Neural cell (in vitro differentiated cells): Measurements from ENCODE around the gene TINAGL1. TPM values are rescaled to one million over a fixed set of nuclear protein-coding genes. Genes with fewer than 3 reads are reported as not detected.

Source experiments
- H2AFZ ChIP-seq: fragments of 200-600, 300-800 bp; sonication (generic), shearing (Covaris generic); 2 replicates; pipeline ENCODE4 v1.6.0; 2014; ENCODE audit warnings: low read depth, mild to moderate bottlenecking, antibody characterized with exemption, low read length, moderate library complexity
- H3F3A ChIP-seq: fragments of 200-600 bp; shearing (Covaris generic); 2 replicates; pipeline ENCODE4 v1.6.1; 2016; ENCODE audit warnings: mild to moderate bottlenecking, moderate library complexity, mixed read lengths, antibody characterized with exemption, low read length; ENCODE audit not compliant: insufficient read depth, poor library complexity, severe bottlenecking
- H3K27ac ChIP-seq: fragments of 200-600, 300-800 bp; sonication (generic), shearing (Covaris generic); 2 replicates; pipeline ENCODE4 v1.5.1; 2014; ENCODE audit warnings: mild to moderate bottlenecking, low read length, moderate library complexity
- H3K27me3 ChIP-seq: fragments of 300-800, 200-600 bp; sonication (generic), shearing (Covaris generic); 2 replicates; pipeline ENCODE4 v1.6.0; 2014; ENCODE audit warnings: mild to moderate bottlenecking, low read depth, low read length, moderate library complexity; ENCODE audit not compliant: insufficient read depth
- H3K36me3 ChIP-seq: fragments of 300-800, 200-600 bp; sonication (generic), shearing (Covaris generic); 2 replicates; pipeline ENCODE4 v1.5.1; 2014; ENCODE audit warnings: mild to moderate bottlenecking, antibody characterized with exemption, low read length, moderate library complexity; ENCODE audit not compliant: insufficient read depth
- H3K4me2 ChIP-seq: fragments of 300-800, 200-600 bp; sonication (generic), shearing (Covaris generic); 2 replicates; pipeline ENCODE4 v1.6.0; 2014; ENCODE audit warnings: mild to moderate bottlenecking, low read length
- H3K4me3 ChIP-seq: fragments of 300-800, 200-600 bp; sonication (generic), shearing (Covaris generic); 2 replicates; pipeline ENCODE4 v1.5.1; 2014; ENCODE audit warnings: mild to moderate bottlenecking, low read length, moderate library complexity
- H3K79me2 ChIP-seq: fragments of 200-600 bp; shearing (Covaris generic); replicated peaks from 2 replicates; pipeline ENCODE4 v1.6.0; 2014; ENCODE audit warnings: mild to moderate bottlenecking, low read length, moderate library complexity; ENCODE audit not compliant: insufficient read depth
- H3K9ac ChIP-seq: fragments of 300-800, 200-600 bp; sonication (generic), shearing (Covaris generic); 2 replicates; pipeline ENCODE4 v1.6.1; 2016; ENCODE audit warnings: mild to moderate bottlenecking, low read length, mixed read lengths
- H3K9me2 ChIP-seq: fragments of 200-600 bp; shearing (Covaris generic); 2 replicates; pipeline ENCODE4 v1.6.1; 2016; ENCODE audit warnings: mild to moderate bottlenecking, low read length, mixed read lengths; ENCODE audit not compliant: insufficient read depth
- H3K9me3 ChIP-seq: fragments of 200-600, 300-800 bp; sonication (generic), shearing (Covaris generic); 2 replicates; pipeline ENCODE4 v1.6.1; 2016; ENCODE audit warnings: mild to moderate bottlenecking, mixed run types, low read length, moderate library complexity, mixed read lengths
- H4K20me1 ChIP-seq: fragments of 200-600 bp; shearing (Covaris generic); 2 replicates; pipeline ENCODE4 v1.6.1; 2016; ENCODE audit warnings: mild to moderate bottlenecking, mixed run types; ENCODE audit not compliant: insufficient read depth
- CTCF ChIP-seq: fragments of 450-650 bp; IDR thresholded peaks from 2 replicates; pipeline ENCODE4 v1.5.1; 2014; ENCODE audit warnings: antibody characterized with exemption, mild to moderate bottlenecking, moderate library complexity; ENCODE audit not compliant: poor library complexity, severe bottlenecking
- EP300 ChIP-seq: fragments of 450-650 bp; conservative IDR thresholded peaks from 2 replicates; pipeline ENCODE4 v1.6.1; 2014; ENCODE audit warnings: antibody characterized with exemption, mild to moderate bottlenecking, moderate library complexity; ENCODE audit not compliant: poor library complexity, severe bottlenecking
- EZH2 ChIP-seq: fragments of 200-600, 300-800 bp; shearing (Covaris generic), sonication (generic); IDR thresholded peaks from 2 replicates; pipeline ENCODE4 v1.6.1; 2014; ENCODE audit warnings: antibody characterized with exemption, low read length, borderline replicate concordance, mild to moderate bottlenecking; ENCODE audit not compliant: insufficient read depth, poor library complexity, severe bottlenecking
- MXI1 ChIP-seq: fragments of 450-650 bp; conservative IDR thresholded peaks from 2 replicates; pipeline ENCODE4 v1.6.1; 2014; ENCODE audit warnings: antibody characterized with exemption, mild to moderate bottlenecking; ENCODE audit not compliant: poor library complexity, severe bottlenecking
- POLR2AphosphoS5 ChIP-seq: IDR thresholded peaks from 2 replicates; pipeline ENCODE4 v1.6.1; 2012
- RAD21 ChIP-seq: fragments of 450-650 bp; conservative IDR thresholded peaks from 2 replicates; pipeline ENCODE4 v1.6.1; 2014; ENCODE audit warnings: antibody characterized with exemption, mild to moderate bottlenecking, moderate library complexity
- REST ChIP-seq: IDR thresholded peaks from 2 replicates; pipeline ENCODE4 v1.6.1; 2012; ENCODE audit warnings: borderline replicate concordance
- SMC3 ChIP-seq: fragments of 450-650 bp; conservative IDR thresholded peaks from 2 replicates; pipeline ENCODE4 v1.6.1; 2014; ENCODE audit warnings: antibody characterized with exemption, mild to moderate bottlenecking, moderate library complexity; ENCODE audit not compliant: poor library complexity
- TAF1 ChIP-seq: IDR thresholded peaks from 2 replicates; pipeline ENCODE4 v1.6.1; 2012; ENCODE audit warnings: low read depth
- polyA plus RNA-seq: library from polyadenylated mRNA; depleted of rRNA; stranded (reverse); fragments of >200 nt; gene quantifications from 2 replicates; pipeline ENCODE4 v1.2.3, GENCODE V29; 2014

Gene TINAGL1
- polyA plus RNA-seq, 1 donor from 2014 or later: not detected

- Histone ChIP-seq H3K9ac (no peak overlapping the region), H3K36me3 (no peaks in the 10 kb centered on the region), H3K9me3 (no peaks in the 10 kb centered on the region), H3K27ac (no peak overlapping the region), H2AFZ (no peak overlapping the region), H3K9me2 (no peaks in the 10 kb centered on the region), H3K4me3 (no peak overlapping the region), H3K27me3 (no peaks in the 10 kb centered on the region), H3K79me2 (no peaks in the 10 kb centered on the region), H3F3A (no peaks in the 10 kb centered on the region), H3K4me2 (no peak overlapping the region), H4K20me1 (no peaks in the 10 kb centered on the region)
- TF ChIP-seq POLR2AphosphoS5 (no peak), MXI1 (no peak), TAF1 (no peak), EP300 (no peak), CTCF (no peak), SMC3 (no peak), REST (no peak), EZH2 (no peak), RAD21 (no peak)
Observed at GRCh38 chr1:31570228-31570627, 6.1 kb upstream of the TINAGL1 start.

GRCh38 chr1:31570906-31571305, 5.4 kb upstream of the TINAGL1 start:
- Histone ChIP-seq H3K9ac (no peak overlapping the region), H3K9me3 (no peaks in the 10 kb centered on the region), H4K20me1 (no peaks in the 10 kb centered on the region), H3K27ac (no peak overlapping the region), H3F3A (no peaks in the 10 kb centered on the region), H3K27me3 (no peaks in the 10 kb centered on the region), H3K9me2 (no peaks in the 10 kb centered on the region), H3K36me3 (no peaks in the 10 kb centered on the region), H3K4me2 (no peak overlapping the region), H3K4me3 (no peak overlapping the region), H3K79me2 (no peaks in the 10 kb centered on the region), H2AFZ (no peak overlapping the region)
- TF ChIP-seq SMC3 (no peak), RAD21 (no peak), TAF1 (no peak), EZH2 (no peak), EP300 (no peak), POLR2AphosphoS5 (no peak), CTCF (no peak), REST (no peak), MXI1 (no peak)
